ENCODE data around the gene ITPRID1.

The ITPRID1 gene

GRCh38 chr7:31633467-31633866, 119.6 kb downstream of the ITPRID1 start:
- no peak for DNase-seq

- DNase-seq, result peak in 39 of 56 donors; percentile 2 to 68 (median 16)
These were observed 120.1 kb downstream of the ITPRID1 start for GRCh38 chr7:31633894-31634494.

- no peak for DNase-seq
These were observed 126.5 kb downstream of the ITPRID1 start for GRCh38 chr7:31640381-31640780.

GRCh38 chr7:31642681-31643115, 128.8 kb downstream of the ITPRID1 start:
- DNase-seq, result peak in 5 of 56 donors; percentile 2 to 41 (median 12)

- no peak for DNase-seq
These were observed 133.1 kb downstream of the ITPRID1 start for GRCh38 chr7:31646942-31647341.

GRCh38 chr7:31647511-31647910, 133.6 kb downstream of the ITPRID1 start:
- no peak for DNase-seq

- DNase-seq, result peak in 2 of 56 donors; percentile 3 to 36
These were observed 134.4 kb downstream of the ITPRID1 start for GRCh38 chr7:31648288-31648687.

- DNase-seq, result no peak
These were observed 135.0 kb downstream of the ITPRID1 start for GRCh38 chr7:31648880-31649279.

GRCh38 chr7:31651234-31652062, 137.6 kb downstream of the ITPRID1 start:
- DNase-seq, result no peak

- no peak for DNase-seq
These were observed 138.1 kb downstream of the ITPRID1 start for GRCh38 chr7:31652063-31652326.

- no peak for DNase-seq
These were observed 149.2 kb downstream of the ITPRID1 start for GRCh38 chr7:31663072-31663471.

- DNase-seq, result no peak
These were observed 151.0 kb downstream of the ITPRID1 start for GRCh38 chr7:31664890-31665289.

GRCh38 chr7:31665546-31665945, 151.7 kb downstream of the ITPRID1 start:
- no peak for DNase-seq

GRCh38 chr7:31669461-31669860, 155.6 kb downstream of the ITPRID1 start:
- DNase-seq, result no peak

- DNase-seq, result no peak
These were observed 165.8 kb downstream of the ITPRID1 start for GRCh38 chr7:31679574-31680305.

GRCh38 chr7:31683445-31684225, 169.7 kb downstream of the ITPRID1 start:
- no peak for DNase-seq

GRCh38 chr7:31687024-31687748, 173.3 kb downstream of the ITPRID1 start, which contains the start of gene PPP1R17:
PPP1R17 (plus strand) TSS chr7:31687215; CDS start chr7:31692442, 5,227 bp downstream.
- peak in 7 of 56 donors; percentile 0 to 5 (median 2) for DNase-seq

- DNase-seq, result no peak
These were observed 174.5 kb downstream of the ITPRID1 start for GRCh38 chr7:31688372-31688771.

GRCh38 chr7:31688996-31689395, 175.1 kb downstream of the ITPRID1 start:
- no peak for DNase-seq

GRCh38 chr7:31690935-31691334, 177.0 kb downstream of the ITPRID1 start:
- no peak for DNase-seq

GRCh38 chr7:31692451-31692850, 178.6 kb downstream of the ITPRID1 start:
- DNase-seq, result no peak
